Measurements from ENCODE around the gene ASL. TPM values are rescaled to one million over a fixed set of nuclear protein-coding genes. Genes with fewer than 3 reads are reported as not detected.

ASL gene
- total and polyA plus RNA-seq, 9 of the 15 experiments (the other 6 are each of a cell fraction or from before 2014, with no cell fraction given) = 2.6 to 67.0 (median 33.3) TPM

DNA sequence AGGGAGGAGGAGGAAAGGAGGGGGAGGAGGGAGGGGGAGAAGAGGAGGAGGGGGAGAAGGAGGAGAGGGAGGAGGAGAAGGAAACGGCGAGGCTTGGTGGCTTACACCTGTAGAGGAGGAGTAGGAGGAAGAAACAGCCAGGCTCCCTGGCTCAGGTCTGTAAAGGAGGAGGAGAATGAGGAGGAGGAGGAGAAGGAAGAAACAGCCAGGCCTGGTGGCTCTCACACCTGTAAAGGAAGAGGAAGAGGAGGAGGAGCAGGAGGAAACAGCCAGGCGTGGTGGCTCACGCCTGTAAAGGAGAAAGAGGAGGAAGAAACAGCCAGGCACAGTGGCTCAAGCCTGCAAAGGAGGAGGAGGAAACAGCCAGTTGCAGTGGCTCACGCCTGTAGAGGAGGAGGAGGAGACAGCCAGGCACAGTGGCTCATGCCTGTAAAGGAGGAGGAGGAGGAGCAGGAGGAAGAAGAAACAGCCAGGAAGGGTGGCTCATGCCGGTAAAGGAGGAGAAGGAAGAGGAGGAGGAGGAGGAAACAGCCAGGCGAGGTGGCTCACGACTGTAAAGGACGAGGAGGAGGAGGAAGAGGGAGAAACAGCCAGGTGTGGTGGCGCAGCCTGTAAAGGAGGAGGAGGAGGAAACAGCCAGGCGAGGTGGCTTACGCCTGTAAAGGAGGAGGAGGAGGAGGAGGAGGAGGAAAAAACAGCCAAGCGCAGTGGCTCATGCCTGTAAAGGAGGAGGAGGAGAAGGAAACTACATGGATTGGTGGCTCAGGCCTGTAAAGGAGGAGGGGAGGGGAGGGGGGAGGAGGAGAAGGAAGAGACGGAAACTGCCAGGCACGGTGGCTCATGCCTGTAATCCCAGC is 24.2 kb downstream of the ASL start (continued):
- TF ChIP-seq RBFOX2 (IDR thresholded peaks at IDR 0.05; ENCODE audit: low read depth, low read length) (peak; percentile 12; the same call in 1 of the 2 replicates), HNRNPLL (IDR thresholded peaks at IDR 0.05; ENCODE audit: low read depth, low read length, poor library complexity, severe bottlenecking) (peak; percentile 79), U2AF1 (optimal IDR thresholded peaks at IDR 0.05; ENCODE audit: low read depth, low read length) (no peak), SMC3 (conservative IDR thresholded peaks at IDR 0.05; ENCODE audit: insufficient read depth, low read depth, low read length) (no peak), ZKSCAN8 (CRISPR knock-in tag; IDR thresholded peaks at IDR 0.05) (no peak), TGIF2 (CRISPR knock-in tag; IDR thresholded peaks at IDR 0.05) (no peak), CHD4 (IDR thresholded peaks at IDR 0.05; ENCODE audit: insufficient read depth, insufficient replicate concordance, low read depth, low read length, poor library complexity, severe bottlenecking) (no peak), KDM5B (IDR thresholded peaks at IDR 0.05; ENCODE audit: insufficient replicate concordance, low read depth, low read length) (peak; percentile 42), MEF2A (IDR thresholded peaks at IDR 0.05; ENCODE audit: control insufficient read depth, low read depth, low read length) (no peak), SUPT5H (IDR thresholded peaks at IDR 0.05) (peak; percentile 94), MXI1 (IDR thresholded peaks at IDR 0.05; ENCODE audit: low read depth, low read length) (no peak), NCOA2 (IDR thresholded peaks at IDR 0.05; ENCODE audit: partially characterized antibody in 2 of 2) (no peak), SMAD1 (IDR thresholded peaks at IDR 0.05; ENCODE audit: low read depth, low read length, partially characterized antibody) (no peak), ZNF780A (CRISPR knock-in tag; IDR thresholded peaks at IDR 0.05) (no peak), RBM39 (optimal IDR thresholded peaks at IDR 0.05; ENCODE audit: low read depth, low read length) (peak; percentile 27), HDAC3 (IDR thresholded peaks at IDR 0.05; ENCODE audit: borderline replicate concordance, partially characterized antibody) (no peak)
- TF ChIP-seq, protein P1, sequence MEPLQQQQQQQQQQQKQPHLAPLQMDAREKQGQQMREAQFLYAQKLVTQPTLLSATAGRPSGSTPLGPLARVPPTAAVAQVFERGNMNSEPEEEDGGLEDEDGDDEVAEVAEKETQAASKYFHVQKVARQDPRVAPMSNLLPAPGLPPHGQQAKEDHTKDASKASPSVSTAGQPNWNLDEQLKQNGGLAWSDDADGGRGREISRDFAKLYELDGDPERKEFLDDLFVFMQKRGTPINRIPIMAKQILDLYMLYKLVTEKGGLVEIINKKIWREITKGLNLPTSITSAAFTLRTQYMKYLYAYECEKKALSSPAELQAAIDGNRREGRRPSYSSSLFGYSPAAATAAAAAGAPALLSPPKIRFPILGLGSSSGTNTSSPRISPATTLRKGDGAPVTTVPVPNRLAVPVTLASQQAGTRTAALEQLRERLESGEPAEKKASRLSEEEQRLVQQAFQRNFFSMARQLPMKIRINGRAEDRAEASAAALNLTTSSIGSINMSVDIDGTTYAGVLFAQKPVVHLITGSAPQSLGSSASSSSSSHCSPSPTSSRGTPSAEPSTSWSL (CRISPR knock-in tag; IDR thresholded peaks at IDR 0.05; ENCODE audit: borderline replicate concordance) = no peak
- TF ChIP-seq, protein P2, sequence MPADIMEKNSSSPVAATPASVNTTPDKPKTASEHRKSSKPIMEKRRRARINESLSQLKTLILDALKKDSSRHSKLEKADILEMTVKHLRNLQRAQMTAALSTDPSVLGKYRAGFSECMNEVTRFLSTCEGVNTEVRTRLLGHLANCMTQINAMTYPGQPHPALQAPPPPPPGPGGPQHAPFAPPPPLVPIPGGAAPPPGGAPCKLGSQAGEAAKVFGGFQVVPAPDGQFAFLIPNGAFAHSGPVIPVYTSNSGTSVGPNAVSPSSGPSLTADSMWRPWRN (IDR thresholded peaks at IDR 0.05; ENCODE audit: low read depth) = peak; percentile 42; the same call in 1 of the 2 replicates
- TF ChIP-seq, protein P3, sequence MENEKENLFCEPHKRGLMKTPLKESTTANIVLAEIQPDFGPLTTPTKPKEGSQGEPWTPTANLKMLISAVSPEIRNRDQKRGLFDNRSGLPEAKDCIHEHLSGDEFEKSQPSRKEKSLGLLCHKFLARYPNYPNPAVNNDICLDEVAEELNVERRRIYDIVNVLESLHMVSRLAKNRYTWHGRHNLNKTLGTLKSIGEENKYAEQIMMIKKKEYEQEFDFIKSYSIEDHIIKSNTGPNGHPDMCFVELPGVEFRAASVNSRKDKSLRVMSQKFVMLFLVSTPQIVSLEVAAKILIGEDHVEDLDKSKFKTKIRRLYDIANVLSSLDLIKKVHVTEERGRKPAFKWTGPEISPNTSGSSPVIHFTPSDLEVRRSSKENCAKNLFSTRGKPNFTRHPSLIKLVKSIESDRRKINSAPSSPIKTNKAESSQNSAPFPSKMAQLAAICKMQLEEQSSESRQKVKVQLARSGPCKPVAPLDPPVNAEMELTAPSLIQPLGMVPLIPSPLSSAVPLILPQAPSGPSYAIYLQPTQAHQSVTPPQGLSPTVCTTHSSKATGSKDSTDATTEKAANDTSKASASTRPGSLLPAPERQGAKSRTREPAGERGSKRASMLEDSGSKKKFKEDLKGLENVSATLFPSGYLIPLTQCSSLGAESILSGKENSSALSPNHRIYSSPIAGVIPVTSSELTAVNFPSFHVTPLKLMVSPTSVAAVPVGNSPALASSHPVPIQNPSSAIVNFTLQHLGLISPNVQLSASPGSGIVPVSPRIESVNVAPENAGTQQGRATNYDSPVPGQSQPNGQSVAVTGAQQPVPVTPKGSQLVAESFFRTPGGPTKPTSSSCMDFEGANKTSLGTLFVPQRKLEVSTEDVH (IDR thresholded peaks at IDR 0.05; ENCODE audit: low read depth, partially characterized antibody) = peak; percentile 42
- TF ChIP-seq, protein P4, sequence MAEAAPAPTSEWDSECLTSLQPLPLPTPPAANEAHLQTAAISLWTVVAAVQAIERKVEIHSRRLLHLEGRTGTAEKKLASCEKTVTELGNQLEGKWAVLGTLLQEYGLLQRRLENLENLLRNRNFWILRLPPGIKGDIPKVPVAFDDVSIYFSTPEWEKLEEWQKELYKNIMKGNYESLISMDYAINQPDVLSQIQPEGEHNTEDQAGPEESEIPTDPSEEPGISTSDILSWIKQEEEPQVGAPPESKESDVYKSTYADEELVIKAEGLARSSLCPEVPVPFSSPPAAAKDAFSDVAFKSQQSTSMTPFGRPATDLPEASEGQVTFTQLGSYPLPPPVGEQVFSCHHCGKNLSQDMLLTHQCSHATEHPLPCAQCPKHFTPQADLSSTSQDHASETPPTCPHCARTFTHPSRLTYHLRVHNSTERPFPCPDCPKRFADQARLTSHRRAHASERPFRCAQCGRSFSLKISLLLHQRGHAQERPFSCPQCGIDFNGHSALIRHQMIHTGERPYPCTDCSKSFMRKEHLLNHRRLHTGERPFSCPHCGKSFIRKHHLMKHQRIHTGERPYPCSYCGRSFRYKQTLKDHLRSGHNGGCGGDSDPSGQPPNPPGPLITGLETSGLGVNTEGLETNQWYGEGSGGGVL (CRISPR knock-in tag; IDR thresholded peaks at IDR 0.05) = no peak

Data from K562 (cell line).